Measurements from ENCODE around the gene MRPS23.
"Not testable (repeated sequence)": the region's sequence is repeated elsewhere in the genome, so short reads cannot be mapped to it uniquely, and the experiment has no call there.

Gene MRPS23

DNA sequence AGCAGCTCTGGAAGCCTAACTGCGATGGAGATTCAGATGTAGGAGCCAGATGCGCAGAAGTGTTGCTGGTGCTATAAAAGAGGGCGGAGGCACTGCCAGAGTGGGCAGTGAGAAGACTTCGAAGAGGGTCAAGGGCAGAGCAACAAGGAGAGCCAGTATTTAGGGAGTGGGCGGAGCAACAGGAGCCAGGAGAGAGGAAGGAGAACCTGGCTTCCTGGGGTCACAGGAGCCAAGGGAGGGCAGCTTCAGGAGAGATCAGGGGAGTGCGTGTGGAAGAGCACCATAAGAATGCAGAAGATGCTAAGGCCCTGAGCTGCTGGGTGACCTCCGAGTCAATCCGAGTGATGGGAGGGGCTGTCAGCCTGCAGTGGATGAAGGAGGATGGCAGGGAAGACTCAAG is 14.4 kb upstream of the MRPS23 start:
- in situ Hi-C loops (cut with MboI; ENCODE audit: low sequenced_read_pairs) = no loop called here

- in situ Hi-C loops (cut with MboI; ENCODE audit: low sequenced_read_pairs) = no loop called here
Measured at GRCh38 chr17:57862694-57863667, 13.1 kb upstream of the MRPS23 start.

GRCh38 chr17:57861790-57862693 is 12.2 kb upstream of the MRPS23 start:
- in situ Hi-C loops (cut with MboI; ENCODE audit: low sequenced_read_pairs) = no loop called here

GRCh38 chr17:57861000-57861789 is 11.4 kb upstream of the MRPS23 start:
- in situ Hi-C loops (cut with MboI; ENCODE audit: low sequenced_read_pairs) = no loop called here

- in situ Hi-C loops (cut with MboI; ENCODE audit: low sequenced_read_pairs) = no loop called here
Measured at GRCh38 chr17:57860414-57860999, 10.7 kb upstream of the MRPS23 start.

- in situ Hi-C loops (cut with MboI; ENCODE audit: low sequenced_read_pairs) = loop anchor here (5.0 to 10.0 kb wide), 2 partner anchors 137 to 235 kb away; no protein-coding TSS in a partner anchor
Measured at GRCh38 chr17:57859601-57860413, 10.0 kb upstream of the MRPS23 start.

DNA sequence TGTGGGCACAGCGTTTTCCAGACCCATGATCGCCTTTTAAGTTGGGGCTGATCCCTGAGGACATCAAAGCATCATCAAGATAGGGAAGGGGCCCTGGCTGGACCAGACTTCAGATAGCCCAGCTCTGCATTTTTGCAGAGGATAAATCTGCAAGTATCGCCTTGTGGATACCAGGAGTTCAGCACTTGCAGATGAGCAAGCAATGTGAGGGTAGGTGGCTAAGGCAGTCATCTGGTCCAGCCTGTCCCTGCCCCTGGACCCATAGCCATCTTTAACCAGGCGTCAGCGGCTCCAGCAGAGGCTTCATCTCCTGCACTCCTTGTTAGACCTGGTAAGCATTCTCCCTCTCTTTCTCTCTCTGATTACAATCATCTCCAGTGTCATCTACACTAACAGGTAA is 9.0 kb upstream of the MRPS23 start:
- in situ Hi-C loops (cut with MboI; ENCODE audit: low sequenced_read_pairs) = loop anchor here (5.0 to 10.0 kb wide), 2 partner anchors 138 to 236 kb away; no protein-coding TSS in a partner anchor

GRCh38 chr17:57856792-57857620 is 7.2 kb upstream of the MRPS23 start:
- in situ Hi-C loops (cut with MboI; ENCODE audit: low sequenced_read_pairs) = loop anchor here (5.0 to 10.0 kb wide), 2 partner anchors 140 to 238 kb away; no protein-coding TSS in a partner anchor

DNA sequence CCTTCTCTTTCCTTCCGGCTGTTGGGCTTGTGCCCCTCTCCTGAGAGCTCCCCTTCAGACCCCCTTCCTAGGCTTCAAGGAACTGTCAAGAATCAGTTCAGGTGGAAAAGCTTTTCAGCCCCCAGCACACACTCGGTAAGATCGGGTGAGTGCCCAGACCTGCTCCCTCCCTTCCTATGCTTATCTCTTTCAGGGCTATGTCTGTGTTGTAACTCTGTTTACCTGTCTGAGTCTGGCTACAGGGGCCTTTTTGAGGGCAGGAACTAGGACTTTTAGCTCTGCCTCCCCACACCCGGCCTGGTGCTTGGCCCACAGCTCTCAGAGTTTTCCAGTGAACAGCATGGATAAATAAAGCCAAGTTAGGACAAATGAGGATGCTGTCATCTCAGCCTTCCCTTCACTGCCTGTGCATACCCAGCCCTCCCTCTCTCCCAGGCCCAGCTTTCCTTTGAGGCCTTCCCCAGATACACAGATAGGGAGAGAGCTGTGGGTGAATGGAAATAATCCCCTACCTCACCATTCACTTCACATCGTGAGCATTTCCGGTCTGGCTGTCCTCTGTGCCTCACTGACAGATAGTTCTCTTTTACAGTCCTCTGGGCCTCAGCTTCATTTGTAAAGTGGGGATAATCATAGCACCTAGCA is 5.7 kb upstream of the MRPS23 start:
- in situ Hi-C loops (cut with MboI; ENCODE audit: low sequenced_read_pairs) = loop anchor here (5.0 to 10.0 kb wide), 2 partner anchors 142 to 239 kb away; no protein-coding TSS in a partner anchor

DNA sequence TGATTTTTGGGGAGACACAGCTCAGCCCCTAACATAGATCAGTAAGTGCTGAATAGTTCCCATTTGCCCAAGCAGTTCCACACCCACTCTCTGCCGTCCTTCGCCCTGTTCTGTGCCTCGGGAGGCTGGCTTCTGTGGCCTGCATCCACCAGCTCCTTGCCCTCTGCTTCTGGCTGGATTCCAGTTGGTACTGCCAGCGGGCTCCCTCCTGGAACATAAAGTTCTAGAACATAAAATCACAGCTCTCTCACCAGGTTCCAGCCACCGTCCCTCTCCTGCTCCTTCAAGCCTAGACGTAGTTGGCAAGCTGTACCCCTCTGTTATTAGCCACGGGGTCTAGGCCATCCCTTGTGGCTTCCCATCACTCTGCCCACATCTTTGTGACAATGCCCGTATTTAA is 3.9 kb upstream of the MRPS23 start:
- in situ Hi-C loops (cut with MboI; ENCODE audit: low sequenced_read_pairs) = loop anchor here (10.0 kb wide), 1 partner anchor 241 kb away; no protein-coding TSS in a partner anchor

DNA sequence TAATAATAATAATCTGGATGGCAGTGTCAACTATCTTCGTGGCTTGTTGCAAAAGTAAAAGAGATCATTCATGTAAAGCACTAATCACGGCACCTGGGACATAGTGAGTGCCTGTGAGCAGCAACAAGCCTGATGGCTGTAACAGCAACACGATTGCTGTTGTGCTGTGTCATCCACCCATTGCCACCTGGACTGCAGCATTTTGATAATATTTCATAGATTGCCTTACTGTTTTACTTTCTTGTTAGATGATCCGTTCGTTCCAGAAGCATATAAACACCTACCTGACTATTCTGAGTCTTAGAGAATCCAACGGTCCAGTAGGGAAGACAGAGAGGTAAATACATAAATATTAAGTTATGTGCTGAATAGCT is 3.1 kb upstream of the MRPS23 start:
- in situ Hi-C loops (cut with MboI; ENCODE audit: low sequenced_read_pairs) = loop anchor here (10.0 kb wide), 1 partner anchor 242 kb away; no protein-coding TSS in a partner anchor

- in situ Hi-C loops (cut with MboI; ENCODE audit: low sequenced_read_pairs) = loop anchor here (10.0 kb wide), 1 partner anchor 242 kb away; no protein-coding TSS in a partner anchor
Measured at GRCh38 chr17:57852092-57852954, 2.5 kb upstream of the MRPS23 start.

DNA sequence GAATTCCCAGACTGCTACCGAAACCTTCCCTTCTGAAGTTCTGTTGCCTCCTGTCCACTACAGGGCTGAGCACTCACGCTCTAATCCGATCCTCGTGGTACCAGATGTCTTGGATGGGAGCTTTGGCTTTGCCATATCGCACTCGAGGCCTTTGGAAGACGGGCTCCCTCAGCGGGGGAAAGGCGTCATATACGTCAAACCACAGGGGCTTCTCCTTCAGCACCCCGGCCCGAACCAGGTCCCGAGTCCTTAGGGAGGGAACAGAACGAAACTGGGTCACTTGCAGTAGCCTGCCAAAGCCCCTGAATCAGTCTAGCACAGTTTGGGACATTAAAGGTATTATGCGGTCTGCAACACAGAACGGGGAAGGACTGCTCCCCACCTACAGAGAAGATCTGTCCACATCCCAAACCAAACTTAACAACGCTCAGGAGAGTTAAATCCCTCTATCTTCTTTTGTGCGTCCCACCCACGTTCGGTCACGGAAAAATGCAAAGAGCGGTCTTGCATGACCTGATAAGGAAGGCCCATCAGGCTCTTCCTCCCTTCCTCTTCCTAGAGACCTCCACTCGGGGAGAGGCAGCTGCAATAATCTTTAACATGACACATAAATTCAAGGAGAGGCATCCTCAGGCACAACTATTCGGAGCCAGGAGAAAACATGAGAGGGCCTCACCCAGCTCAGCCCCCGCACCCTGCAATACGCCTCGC is 526 bp downstream of the MRPS23 start:
- in situ Hi-C loops (cut with MboI; ENCODE audit: low sequenced_read_pairs) = no loop called here

DNA sequence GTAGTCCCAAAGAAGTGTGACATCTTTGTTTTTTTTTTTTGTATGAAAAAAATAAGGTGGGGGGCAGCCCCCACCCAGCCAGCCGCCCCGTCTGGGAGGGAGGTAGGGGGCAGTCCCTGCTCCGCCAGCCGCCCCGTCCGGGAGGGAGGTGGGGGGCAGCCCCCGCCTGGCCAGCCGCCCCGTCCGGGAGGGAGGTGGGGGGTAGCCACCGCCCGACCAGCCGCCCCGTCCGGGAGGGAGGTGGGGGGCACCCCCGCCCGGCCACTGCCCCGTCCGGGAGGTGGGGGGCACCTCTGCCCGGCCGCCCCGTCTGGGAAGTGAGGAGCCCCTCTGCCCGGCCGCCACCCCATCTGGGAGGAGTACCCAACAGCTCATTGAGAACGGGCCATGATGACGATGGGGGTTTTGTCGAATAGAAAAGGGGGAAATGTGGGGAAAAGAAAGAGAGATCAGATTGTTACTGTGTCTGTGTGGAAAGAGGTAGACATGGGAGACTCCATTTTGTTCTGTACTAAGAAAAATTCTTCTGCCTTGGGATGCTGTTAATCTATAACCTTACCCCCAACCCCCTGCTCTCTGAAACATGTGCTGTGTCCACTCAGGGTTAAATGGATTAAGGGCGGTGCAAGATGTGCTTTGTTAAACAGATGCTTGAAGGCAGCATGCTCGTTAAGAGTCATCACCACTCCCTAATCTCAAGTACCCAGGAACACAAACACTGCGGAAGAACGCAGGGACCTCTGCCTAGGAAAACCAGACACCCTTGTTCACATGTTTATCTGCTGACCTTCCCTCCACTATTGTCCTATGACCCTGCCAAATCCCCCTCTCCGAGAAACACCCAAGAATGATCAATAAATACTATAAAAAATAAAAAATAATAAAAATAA is 3.5 kb downstream of the MRPS23 start:
- in situ Hi-C loops (cut with MboI; ENCODE audit: low sequenced_read_pairs) = not testable (repeated sequence)

DNA sequence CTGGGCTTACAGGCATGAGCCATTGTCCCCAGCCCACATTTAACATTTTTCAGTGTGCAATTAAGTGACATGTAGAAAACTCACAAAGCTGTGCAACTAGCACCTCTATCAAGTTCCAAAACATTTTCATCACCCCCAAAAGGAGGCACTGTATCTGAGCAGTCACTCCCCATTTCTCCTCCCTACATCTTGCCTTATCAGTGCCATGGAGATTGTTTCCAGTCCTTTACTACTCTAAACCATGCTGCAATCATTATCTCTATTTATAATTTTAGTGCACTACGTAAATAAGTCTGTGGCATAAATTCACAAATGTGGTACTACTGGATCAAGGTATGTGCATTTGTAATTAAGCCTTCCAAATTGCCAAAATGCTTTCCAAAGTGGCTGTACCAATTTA is 7.6 kb downstream of the MRPS23 start:
- in situ Hi-C loops (cut with MboI; ENCODE audit: low sequenced_read_pairs) = no loop called here

Data from HL-60/S4 (cell line).